DMS79 treated with DMSO at 0.1 percent for 48 hours (cell line): ENCODE results near the gene SLC6A4.
A peak's percentile ranks its signal among the peaks of the same experiment; 100 is the strongest.
"Not testable (repeated sequence)": the region's sequence is repeated elsewhere in the genome, so short reads cannot be mapped to it uniquely, and the experiment has no call there.

Experiments used
- DNase-seq: peaks from one replicate; lab custom pipeline; 2025; lab: John Stamatoyannopoulos, UW

Gene SLC6A4

GRCh38 chr17:30238387-30239088 is 3.0 kb upstream of the SLC6A4 start:
- DNase-seq = no peak

DNA sequence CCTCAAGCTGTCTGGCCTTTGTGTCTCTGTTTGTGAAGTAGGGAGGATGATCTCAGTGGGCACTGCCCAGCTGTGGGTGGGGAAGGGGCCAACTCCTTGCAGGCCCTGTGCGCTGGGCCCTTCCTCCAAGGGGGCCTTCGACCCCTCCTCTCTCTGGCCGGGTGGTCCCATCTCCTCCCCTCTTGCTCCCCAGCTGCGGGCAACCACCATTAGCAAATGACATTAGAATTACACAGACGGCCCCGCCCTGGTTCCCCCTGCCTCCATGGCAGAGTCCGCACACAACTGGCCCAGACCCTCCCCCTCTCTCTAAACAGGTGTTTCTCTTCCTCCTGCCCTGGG is 2.5 kb upstream of the SLC6A4 start:
- DNase-seq = no peak

DNA sequence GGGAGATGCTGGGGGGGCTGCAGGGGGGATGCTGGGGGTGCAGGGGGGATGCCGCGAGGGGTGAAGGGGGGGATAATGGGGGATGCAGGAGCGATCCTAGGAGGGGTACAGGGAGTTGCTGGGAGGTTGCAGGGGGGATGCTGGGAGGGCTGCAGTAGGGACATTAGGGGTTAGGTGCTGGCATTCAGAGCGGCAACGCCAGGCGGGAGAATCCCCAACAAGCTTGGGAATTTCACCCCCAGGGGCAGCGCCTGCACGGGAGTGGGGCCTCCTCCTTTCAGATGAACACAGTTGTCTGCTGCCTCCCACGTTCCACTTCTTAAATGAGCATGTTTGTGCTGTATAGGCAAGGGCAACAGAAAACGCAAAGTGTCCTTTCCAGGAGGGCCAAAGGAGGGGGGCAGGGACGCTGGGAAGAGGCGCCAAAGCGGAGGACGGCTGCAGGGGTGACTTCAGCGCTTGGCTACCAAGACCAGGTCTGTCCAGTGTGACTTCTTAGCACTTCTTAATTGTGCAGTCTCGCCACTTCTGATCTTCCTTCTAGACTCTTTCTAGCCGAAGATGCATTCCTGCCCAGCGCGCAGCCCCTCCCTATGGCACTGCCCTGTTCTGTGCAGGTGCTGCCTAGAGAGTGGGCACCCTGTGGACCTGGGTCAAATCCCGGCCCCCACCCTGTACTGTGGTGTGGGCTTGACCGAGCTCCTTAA is 2.0 kb upstream of the SLC6A4 start:
- DNase-seq = no peak

DNA sequence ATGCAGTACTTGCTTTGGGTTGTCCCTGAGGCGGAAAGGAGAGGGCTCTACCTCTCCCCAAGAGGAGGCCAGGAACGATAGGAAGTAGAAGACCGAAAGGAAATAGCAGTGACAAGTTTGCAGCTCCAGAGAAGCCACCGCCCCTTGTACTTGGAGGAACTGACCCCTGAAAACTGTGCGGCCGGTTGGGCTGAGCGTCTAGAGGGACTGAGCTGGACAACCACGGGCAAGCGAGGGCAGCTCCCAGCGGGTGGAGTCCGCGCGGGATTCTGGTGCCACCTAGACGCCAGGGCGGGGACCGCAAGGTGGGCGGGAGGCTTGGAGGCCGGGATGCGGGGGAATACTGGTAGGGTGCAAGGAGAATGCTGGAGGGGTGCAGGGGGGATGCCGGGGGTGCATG is 1.3 kb upstream of the SLC6A4 start:
- peak; percentile 4 for DNase-seq

GRCh38 chr17:30236297-30236624 is 764 bp upstream of the SLC6A4 start:
- no peak for DNase-seq

DNA sequence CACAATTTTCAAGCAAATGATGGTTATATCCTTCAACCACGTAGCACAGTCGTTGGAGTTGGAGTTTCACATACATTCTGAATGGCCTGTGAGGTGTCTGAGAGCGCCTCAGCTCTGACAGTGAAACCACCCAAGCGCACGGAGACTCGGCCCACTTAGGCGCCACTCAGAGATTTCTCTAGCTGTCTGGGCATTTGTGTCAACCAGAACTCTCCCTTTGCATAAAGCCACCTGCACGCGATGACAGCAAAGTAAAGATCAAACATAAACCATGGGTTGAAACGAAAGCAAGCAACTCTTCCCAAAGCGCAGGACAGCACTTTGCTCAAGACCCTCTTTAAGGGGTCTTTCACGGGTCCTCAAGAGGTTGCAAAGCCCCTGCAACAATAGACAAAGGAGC is 533 bp downstream of the SLC6A4 start:
- DNase-seq = peak; percentile 64

DNA sequence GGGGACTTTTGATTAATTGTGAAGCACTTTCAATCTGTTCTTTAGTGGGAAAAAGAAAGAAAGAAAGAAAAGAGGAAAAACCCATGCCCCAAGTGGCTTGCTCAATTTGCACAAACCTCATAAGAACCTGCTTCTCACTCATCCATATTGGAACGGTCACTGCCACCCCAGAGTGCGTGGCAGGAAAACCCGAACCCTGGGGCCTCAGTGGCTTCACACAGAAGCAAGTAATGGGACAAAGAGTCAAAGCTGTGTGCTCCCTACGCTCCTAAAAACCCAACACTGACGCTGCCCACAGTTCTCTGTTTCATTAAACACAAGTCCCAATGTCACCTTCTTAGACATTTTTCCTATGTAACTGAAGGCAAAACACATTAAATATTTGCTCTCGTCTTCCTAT is 1.2 kb downstream of the SLC6A4 start:
- DNase-seq = peak; percentile 9

DNA sequence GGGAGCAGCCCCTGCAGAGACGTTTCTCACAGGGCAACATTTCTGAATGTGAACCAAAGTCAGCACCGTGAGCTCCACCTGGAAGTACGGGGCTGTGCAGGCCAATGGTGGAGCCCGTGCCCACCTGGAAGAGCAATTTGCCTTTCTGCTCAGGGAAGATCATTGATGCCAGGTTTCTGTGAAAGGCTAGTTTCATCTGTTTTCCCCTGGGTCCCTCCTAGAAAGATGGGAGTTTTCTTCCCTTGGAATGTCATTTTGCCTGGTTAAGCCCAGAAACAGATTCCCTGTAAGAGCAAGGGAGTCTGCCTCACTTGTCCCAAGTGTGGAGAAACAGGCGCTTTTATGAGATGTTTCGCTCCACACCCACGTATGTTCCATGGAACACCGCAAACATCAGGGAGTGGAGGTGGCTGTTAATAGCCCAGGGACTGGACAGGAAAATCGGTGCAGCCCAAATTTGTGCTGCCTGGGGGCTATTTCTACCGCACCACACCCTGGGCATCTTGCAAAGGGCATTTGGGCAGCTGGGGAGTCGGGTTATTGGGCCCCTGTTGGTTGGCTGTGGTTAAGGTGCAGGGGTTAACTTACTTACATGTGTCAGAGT is 2.6 kb downstream of the SLC6A4 start:
- DNase-seq = peak; percentile 8

- no peak for DNase-seq
These were observed 3.3 kb downstream of the SLC6A4 start for GRCh38 chr17:30232015-30232823.

DNA sequence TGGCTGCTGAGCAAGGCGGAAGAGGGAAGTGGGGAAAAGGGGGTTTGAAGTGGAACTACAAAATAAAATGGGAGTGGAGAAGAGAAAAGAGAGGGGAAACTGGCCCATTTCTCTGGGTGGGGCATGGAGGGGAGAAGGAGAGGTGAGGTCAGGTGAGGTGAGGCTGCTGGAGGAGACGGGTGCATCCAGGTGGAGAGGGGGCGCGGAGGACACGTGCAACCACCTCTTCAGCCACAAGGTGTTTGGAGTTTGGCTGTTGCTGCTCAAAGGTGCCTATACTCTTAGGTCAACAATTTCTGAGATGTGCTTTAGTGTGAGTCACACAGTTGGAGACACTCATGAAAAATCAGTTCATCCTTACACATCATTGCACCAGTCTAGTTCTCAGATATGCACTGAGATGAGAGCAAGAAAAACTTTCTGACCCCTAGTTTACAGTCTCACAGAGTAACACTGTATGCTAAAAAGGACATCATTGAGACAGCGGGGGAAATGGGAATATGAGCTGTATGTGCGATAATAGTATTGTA is 4.8 kb downstream of the SLC6A4 start:
- DNase-seq = no peak

- DNase-seq = not testable (repeated sequence)
These were observed 5.5 kb downstream of the SLC6A4 start for GRCh38 chr17:30230009-30230408.

DNA sequence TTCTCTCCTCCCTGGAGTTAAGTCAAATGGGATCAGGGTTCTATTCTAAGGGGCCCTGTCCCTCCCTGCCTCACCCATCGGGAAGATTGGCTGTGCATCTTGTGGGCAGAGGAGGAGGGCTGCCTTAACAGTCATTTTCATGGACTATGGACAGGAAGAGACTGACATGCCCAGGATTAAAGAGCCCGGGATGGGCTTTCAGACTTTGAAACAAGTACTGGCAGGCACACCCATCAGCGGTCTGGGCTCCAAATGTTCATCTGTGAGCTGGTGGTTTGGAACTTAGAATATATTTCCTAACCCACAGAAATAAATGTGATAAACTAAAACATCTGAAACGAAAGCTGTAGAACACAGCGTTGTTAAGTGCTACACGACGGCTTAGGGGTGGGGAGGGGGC is 6.5 kb downstream of the SLC6A4 start:
- no peak for DNase-seq

DNA sequence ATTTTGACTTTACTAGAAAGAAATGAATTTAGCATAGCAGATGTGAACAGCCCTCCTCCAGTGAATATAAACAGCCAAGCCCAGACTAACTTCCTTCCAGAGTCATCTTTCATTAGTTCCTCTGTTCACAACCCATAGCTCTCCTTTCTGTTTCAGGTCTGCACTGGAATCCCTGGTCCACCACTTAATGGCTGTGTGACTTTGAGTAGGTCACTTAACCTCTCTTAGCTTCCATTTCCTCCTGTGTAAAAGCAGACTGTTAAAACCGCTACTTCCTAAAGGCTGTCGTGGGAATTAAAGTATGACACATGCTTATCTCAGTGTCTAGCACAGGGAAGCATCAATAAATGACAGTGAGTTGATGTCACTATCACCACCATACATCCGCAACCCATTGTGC is 7.5 kb downstream of the SLC6A4 start:
- DNase-seq = no peak

DNA sequence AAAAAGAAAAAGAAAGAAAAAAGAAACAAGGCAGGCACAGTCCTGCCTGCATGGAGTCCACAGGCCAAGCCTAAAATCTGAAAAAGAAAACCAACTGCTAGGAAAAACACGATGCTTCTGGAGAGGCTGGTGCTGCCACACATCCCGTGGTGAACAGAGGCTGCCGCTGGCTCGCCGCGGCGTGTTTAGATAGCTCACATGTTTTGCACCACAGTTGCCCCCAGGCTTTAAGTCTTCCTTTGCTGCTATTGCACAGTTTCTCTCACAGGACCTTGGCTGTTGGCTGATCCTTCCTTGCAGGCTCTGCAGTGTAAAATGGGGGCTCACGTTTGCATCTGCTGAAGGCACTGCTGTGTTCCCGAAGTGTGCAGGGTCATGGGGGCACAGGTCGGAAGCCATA is 8.6 kb downstream of the SLC6A4 start:
- DNase-seq = no peak

- DNase-seq = no peak
These were observed 9.5 kb downstream of the SLC6A4 start for GRCh38 chr17:30225919-30226553.

DNA sequence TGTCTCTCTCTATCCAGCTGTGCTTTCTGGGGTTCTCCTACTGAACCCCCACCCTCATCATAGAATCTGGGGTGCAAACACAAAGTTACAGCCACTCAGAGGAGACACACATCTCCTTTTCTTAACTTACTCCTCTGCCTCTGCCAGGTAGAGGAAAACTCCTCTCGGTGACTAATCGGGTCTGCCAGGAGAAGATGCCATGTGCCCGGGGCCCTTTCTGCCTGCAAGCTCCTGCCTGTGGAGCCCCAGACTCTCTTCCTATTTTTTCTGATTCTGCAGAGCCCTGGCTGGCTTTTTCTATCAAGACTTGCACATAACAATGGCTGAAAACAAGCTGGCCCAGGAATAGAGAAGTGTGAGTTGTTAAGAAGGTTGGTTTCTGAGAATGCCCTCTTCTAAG is 10.4 kb downstream of the SLC6A4 start:
- no peak for DNase-seq

- no peak for DNase-seq
These were observed 11.0 kb downstream of the SLC6A4 start for GRCh38 chr17:30224419-30224960.

GRCh38 chr17:30222721-30223175 is 12.7 kb downstream of the SLC6A4 start:
- no peak for DNase-seq

DNA sequence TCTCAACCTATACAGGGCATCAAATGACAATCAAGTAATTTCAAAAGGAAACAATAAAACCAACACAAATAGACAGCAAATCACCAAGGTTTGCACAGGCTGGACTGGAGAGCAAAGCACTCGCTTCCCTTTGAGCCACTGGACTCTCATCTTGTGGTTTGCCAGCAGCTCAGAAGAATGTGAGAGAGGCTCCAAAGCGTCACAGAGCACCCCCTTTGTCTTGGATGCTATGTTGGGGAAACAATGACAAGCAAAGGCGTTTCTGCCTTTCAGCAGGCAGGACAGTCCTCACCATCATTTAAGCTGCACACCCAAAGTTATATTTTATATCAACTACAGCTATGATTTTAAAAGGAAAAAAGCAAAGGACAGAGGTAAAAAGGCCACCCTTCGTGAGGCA is 13.2 kb downstream of the SLC6A4 start:
- no peak for DNase-seq

- no peak for DNase-seq
These were observed 14.2 kb downstream of the SLC6A4 start for GRCh38 chr17:30221346-30221745.

GRCh38 chr17:30220414-30220813 is 15.1 kb downstream of the SLC6A4 start:
- DNase-seq = no peak

DNA sequence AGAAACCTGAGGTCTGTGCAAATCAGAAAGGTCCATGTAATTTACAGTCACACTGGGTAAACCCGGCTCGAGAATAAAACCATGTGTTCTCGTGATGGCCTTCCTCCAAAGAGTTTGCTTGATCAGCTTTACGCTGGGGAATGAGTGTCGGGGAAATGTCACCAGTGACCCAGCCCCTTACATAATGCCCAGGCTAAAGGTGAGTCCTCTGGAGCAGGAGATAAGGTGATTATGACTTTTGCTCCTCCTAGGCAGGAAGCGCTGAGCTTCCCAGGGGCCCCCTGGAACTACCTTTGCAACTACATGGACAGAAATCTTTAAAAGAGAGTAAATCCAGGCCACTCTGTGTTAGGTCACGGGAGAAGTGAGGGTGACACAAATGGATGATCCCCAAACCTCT is 15.7 kb downstream of the SLC6A4 start:
- no peak for DNase-seq
